HepG2 (cell line): ENCODE measurements around the gene DLG3.

ENCODE experiments used
- ARNT ChIP-seq: fragments of 450-650 bp; IDR thresholded peaks from 2 replicates; pipeline ENCODE4 v1.6.1; 2017
- ATF1 ChIP-seq: IDR thresholded peaks from 2 replicates; pipeline ENCODE4 v1.6.1; 2016; ENCODE audit warnings: mild to moderate bottlenecking, control low read depth
- FOSL1 ChIP-seq: sonication (generic); formaldehyde crosslinking; IDR thresholded peaks from 2 replicates; pipeline ENCODE4 v1.9.0; 2021; ENCODE audit warnings: missing genetic modification reagents, borderline replicate concordance
- MIXL1 ChIP-seq: IDR thresholded peaks from 2 replicates; pipeline ENCODE4 v1.6.1; 2016
- POLR2A ChIP-seq, 2 experiments: IDR thresholded peaks; 2 replicates each; pipeline ENCODE4 v1.6.1; 2011; ENCODE audit warnings: low read depth in 2 of 2, low read length in 2 of 2, mild to moderate bottlenecking in 1 of 2, moderate library complexity in 1 of 2; ENCODE audit not compliant: insufficient read depth in 1 of 2
- PTBP1 ChIP-seq: fragments of 200-400 bp; formaldehyde crosslinking; IDR thresholded peaks from 2 replicates; pipeline ENCODE4 v1.6.1; 2018; ENCODE audit warnings: low read length, low read depth; ENCODE audit not compliant: poor library complexity, severe bottlenecking
- RFX5 ChIP-seq: IDR thresholded peaks from 2 replicates; pipeline ENCODE4 v1.6.1; 2011; ENCODE audit warnings: low read depth, low read length, improper control_type of control experiment
- SIN3B ChIP-seq: fragments of 150-350 bp; IDR thresholded peaks from 2 replicates; pipeline ENCODE4 v1.6.1; 2014; ENCODE audit warnings: low read length
- TAF1 ChIP-seq: sonication (generic); formaldehyde crosslinking; IDR thresholded peaks from 2 replicates; pipeline ENCODE4 v1.4.0; 2020; ENCODE audit warnings: missing genetic modification reagents
- ZNF274 ChIP-seq: sonication (generic); formaldehyde crosslinking; IDR thresholded peaks from 2 replicates; pipeline ENCODE4 v1.5.1; 2020; ENCODE audit warnings: mild to moderate bottlenecking, missing genetic modification reagents
- TF ChIP-seq, protein P1 (sequence below): sonication (generic); formaldehyde crosslinking; IDR thresholded peaks from 2 replicates; pipeline ENCODE4 v1.5.0; 2020; ENCODE audit warnings: mild to moderate bottlenecking, missing genetic modification reagents, moderate library complexity
- TF ChIP-seq, protein P2 (sequence below): sonication (generic); formaldehyde crosslinking; IDR thresholded peaks from 2 replicates; pipeline ENCODE4 v1.8.1; 2022; ENCODE audit warnings: low read depth, mild to moderate bottlenecking, missing genetic modification reagents

DNA sequence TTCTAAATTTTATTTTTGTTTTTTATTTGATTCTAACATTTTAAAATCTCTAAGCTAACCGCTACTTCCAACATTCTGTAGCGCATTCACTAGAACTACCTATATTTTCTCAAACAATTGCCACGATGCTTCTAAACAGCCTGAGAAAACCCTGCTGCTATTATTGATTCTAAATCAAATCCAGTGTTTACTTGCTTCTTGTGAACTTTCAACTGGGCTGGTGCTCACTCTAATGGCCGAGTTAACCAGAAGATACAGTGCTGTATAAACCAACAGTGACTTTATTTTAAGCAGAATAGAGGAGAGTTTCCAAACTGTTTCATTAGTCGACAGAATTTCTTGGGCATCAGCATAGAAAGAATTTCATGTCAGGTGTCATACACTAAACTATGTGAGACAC, 110.3 kb downstream of the DLG3 start:
- TF ChIP-seq RFX5 (no peak), ZNF274 (CRISPR knock-in tag) (no peak), MIXL1 (CRISPR knock-in tag) (no peak), SIN3B (no peak), PTBP1 (no peak), TAF1 (CRISPR knock-in tag) (no peak), FOSL1 (CRISPR knock-in tag) (no peak), ATF1 (CRISPR knock-in tag) (no peak), POLR2A (IDR thresholded peaks at IDR 0.05; ENCODE audit: insufficient read depth in 1 of 2, low read depth in 2 of 2, low read length in 2 of 2) (no peak), ARNT (no peak)
- TF ChIP-seq, protein P1, sequence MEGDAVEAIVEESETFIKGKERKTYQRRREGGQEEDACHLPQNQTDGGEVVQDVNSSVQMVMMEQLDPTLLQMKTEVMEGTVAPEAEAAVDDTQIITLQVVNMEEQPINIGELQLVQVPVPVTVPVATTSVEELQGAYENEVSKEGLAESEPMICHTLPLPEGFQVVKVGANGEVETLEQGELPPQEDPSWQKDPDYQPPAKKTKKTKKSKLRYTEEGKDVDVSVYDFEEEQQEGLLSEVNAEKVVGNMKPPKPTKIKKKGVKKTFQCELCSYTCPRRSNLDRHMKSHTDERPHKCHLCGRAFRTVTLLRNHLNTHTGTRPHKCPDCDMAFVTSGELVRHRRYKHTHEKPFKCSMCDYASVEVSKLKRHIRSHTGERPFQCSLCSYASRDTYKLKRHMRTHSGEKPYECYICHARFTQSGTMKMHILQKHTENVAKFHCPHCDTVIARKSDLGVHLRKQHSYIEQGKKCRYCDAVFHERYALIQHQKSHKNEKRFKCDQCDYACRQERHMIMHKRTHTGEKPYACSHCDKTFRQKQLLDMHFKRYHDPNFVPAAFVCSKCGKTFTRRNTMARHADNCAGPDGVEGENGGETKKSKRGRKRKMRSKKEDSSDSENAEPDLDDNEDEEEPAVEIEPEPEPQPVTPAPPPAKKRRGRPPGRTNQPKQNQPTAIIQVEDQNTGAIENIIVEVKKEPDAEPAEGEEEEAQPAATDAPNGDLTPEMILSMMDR (CRISPR knock-in tag), result no peak
- TF ChIP-seq, protein P2, sequence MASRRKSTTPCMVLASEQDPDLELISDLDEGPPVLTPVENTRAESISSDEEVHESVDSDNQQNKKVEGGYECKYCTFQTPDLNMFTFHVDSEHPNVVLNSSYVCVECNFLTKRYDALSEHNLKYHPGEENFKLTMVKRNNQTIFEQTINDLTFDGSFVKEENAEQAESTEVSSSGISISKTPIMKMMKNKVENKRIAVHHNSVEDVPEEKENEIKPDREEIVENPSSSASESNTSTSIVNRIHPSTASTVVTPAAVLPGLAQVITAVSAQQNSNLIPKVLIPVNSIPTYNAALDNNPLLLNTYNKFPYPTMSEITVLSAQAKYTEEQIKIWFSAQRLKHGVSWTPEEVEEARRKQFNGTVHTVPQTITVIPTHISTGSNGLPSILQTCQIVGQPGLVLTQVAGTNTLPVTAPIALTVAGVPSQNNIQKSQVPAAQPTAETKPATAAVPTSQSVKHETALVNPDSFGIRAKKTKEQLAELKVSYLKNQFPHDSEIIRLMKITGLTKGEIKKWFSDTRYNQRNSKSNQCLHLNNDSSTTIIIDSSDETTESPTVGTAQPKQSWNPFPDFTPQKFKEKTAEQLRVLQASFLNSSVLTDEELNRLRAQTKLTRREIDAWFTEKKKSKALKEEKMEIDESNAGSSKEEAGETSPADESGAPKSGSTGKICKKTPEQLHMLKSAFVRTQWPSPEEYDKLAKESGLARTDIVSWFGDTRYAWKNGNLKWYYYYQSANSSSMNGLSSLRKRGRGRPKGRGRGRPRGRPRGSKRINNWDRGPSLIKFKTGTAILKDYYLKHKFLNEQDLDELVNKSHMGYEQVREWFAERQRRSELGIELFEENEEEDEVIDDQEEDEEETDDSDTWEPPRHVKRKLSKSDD (CRISPR knock-in tag), result no peak
